ENCODE data around the gene AXL.
"Not testable (repeated sequence)": the region's sequence is repeated elsewhere in the genome, so short reads cannot be mapped to it uniquely, and the experiment has no call there.

The AXL gene

DNA sequence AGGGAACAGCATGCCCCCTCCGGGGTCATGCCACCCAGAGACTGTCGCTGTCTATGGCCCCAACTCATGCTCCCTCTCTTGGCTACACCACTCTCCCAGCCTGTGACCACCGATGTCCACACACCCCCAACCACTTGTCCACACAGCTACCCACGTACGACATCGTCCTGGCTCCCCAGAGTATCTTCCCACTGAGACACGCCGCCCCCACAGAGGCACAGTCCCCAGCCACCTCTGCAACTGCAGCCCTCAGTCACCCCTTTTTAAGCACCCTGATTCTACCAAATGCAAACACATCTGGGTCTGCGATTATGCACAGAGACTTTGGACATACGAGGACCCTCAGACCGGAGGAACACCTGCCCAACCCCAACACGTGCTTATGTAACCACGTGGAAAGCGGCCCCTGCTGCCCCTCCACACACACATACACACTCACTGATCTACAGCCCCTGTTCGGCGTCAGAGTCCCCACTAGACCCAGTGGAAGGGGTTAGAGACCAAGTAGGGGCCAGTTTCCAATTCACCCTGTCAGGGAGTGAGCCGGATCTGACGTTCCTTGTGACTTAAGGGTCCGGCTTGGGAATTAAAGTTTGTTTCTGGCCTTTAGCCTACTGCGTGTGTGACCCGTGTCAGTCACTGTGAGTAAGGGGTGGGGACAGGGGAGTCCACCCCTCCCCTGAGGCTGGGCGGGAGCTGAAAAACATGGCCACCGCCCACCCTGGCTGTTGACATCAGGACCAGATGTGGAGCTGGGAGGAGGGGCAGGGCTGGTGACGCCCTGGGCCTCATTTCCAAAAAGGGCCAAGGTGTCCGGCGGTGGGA, 11.9 kb upstream of the AXL start:
- no peak for DNase-seq (ENCODE audit: low spot score)

DNA sequence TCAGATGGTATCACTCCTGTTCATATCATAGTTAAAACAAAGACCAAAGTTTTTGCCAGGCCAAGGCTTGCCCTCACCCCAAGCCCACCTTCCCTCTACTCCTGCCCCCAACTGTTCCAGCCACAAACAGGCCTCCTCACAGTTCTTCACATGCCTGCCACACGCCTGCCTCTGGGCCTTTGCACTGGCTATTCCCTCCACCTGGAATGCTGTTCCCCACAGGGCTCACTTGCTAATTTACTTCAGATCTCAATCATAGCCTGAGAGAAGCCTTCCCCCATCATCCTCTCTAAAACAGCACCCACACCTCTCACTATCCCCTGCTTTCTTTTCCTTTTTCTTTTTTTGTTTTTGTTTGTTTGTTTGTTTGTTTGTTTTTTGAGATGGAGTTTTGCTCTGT, 4.9 kb upstream of the AXL start:
- DNase-seq (ENCODE audit: low spot score): no peak

DNA sequence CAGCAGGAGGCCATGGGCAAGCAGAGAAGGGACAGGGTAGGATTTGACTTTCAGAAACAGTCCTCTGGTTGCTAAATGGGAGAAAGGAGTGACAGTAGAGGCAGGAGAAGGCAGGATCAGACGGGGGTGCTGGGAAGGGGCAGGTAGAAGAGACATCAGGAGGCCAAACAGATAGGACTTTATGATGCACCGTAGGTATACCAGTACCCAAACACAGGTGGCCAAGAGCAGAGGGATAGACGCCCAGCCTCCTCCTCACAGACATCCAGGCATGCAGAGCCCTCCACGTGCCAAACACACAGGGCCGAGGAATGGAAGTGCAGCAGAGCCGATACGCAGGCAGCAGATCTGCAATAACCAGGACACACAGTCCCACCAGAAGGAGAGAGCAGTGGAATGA, 1.3 kb upstream of the AXL start:
- DNase-seq (ENCODE audit: low spot score): no peak

DNA sequence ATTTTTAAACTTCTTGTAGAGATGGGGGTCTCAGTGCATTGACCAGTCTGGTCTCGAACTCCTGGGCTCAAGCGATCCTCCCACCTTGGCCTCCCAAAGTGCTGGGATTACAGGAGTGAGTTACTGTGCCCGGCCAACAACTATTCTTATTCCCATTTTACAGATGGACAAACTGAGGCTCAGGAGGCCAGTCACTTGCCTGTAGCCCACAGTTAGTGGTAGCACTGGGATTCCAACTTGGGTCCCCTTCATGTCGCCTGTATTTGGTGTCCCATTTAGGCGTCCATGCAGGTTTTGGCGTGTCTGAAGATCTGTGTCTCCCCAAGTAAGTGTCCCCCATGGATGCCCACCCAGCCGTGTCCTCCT, 791 bp upstream of the AXL start:
- DNase-seq (ENCODE audit: low spot score): no peak

DNA sequence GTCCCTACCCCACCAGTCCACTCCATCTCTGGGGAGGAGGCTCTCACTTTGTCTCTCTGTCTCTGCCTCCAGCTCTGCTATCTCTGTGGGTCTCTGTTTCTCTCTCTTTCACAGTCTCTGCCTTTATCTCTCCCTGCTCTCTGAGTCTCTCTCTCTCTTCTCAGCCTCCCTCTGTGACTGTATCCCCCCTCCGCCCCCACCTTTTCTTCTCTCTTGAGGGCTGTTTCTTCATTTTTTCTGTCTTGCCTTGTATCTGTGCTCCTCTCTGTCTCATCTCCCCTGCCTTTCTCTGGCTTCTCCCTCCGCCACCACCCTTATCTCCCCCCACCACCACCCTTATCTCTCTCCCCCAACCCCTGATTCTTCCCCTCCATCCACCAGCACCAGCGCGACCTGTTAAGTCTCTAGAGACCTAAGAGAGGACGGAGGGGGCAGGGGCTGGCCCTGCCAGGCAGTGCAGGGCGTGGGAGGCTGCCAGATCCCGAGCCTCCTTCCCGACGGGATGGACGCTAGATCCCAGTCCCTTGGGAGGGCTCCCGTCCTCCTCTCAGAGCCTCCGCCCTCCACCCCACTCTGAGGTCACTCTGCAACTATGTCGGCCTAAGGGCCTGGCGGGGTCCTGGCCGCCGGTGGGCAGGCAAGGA, 1.0 kb downstream of the AXL start:
- no peak for DNase-seq (ENCODE audit: low spot score)

DNA sequence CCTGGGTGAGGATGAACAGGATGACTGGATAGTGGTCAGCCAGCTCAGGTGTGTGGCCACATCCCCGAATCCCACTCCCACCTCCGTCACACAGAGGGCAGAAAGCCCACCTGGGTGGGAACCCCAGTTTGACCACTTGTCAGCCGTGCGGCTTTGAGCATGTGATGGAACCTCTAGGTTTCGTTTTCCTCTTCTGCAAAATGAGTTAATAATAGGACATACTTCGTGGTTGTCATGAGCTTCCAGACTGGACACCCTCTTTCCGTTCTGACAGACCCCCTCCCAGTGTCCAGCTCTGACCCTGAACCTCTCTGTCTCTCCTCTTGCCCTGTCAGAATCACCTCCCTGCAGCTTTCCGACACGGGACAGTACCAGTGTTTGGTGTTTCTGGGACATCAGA, 1.8 kb downstream of the AXL start:
- DNase-seq (ENCODE audit: low spot score): no peak

DNA sequence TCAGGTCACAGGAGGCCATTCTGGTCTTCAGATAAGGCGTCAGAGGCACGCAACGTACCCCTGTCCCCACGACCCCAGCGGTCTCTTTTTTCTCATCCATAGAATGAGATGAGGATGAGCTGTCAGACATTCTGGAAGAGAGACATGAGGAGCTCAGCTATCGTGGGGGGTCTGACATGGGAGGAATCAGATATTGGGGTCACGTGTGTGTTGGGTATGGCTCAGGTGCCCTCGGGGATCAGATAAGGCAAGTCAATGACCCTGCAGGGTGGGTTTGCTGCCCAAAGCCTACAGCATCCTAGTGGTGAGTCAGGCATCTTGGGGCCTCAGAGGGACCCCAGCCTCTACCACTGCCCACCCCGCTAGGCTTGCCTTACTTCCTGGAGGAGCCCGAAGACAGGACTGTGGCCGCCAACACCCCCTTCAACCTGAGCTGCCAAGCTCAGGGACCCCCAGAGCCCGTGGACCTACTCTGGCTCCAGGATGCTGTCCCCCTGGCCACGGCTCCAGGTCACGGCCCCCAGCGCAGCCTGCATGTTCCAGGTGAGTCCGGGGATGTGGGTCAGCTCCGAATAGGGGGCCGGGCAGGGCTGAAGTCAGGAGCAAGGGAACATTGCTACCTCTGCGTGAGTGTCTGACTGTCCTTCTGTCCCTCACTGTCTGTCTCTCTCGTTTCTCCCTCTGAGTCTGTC, 2.6 kb downstream of the AXL start:
- DNase-seq (ENCODE audit: low spot score): no peak

DNA sequence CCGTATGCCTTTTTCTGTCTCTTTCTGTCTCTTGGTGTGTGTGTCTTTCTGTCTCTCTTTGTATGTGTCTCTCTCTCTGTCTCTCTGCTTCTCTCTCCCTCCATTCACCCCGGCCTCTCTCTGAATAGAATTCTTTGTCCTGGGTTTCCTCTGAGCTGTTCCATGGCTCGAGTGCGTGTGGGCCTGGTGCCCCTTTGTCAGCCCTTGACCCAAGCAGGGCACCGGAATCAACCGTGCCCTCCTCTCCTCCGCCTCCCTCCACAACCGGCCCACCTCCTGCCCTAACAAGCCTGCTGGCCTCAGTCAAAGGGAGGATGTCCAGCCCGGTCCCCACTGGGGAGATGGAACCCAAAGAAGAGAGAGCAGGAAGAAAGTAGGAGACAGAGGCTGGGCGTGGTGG, 3.2 kb downstream of the AXL start:
- no peak for DNase-seq (ENCODE audit: low spot score)

DNA sequence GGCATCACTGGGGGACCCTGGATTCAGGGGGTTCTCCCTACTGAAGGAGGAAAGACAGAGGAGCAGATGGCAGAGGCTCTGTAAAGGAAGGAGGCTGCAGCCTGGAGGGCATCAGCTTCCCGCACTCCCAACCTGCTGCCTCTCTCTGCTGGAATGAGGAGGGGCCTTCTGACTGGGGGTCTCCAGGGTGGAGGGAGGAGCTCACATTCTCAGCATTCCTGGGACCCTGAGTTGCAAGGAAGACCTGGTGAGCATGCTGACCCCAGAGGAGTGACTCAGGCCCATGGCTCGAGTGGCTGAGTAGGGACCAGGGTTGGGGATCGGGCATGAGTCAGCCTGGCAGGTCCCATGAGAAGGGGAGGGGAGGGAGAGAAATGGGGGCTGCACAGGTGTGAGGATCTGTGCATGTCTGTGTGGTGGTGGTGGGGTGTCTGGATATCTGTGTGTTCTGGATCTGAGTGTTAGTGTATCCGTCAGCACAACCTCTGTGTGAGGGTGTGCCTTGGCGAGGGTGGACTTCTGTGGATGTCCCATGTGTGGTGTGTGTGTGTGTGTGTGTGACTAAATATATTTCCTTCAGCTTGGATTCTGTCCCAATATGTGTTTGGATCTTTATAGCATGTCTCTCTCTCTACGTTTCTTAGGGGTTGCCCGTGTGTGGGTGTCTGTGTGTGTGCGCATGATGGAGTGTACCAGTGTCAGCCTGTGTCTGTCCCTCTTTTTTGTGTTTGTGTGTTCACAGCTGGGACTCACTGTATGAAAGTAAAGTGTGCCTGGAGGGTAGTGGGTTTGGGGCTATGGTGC, 4.6 kb downstream of the AXL start:
- no peak for DNase-seq (ENCODE audit: low spot score)

DNA sequence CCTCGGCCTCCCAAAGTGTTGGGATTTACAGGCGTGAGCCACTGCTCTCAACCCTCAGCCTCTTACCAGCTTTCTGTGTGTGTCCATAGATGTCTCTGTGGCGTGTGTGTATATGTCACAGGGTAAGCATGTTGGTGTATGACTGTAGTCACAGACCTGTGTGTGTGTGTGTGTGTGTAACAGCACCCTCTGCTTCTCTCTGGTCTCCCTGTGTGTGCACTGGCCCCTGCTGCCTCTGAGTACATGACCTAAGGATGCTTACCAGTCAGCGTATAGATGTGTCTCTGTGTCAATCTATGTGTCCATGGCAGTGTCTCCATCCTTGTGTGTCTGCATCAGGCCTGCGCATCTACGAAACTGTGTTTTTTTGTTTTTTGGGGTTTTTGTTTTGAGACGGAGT, 5.6 kb downstream of the AXL start:
- DNase-seq (ENCODE audit: low spot score): no peak

DNA sequence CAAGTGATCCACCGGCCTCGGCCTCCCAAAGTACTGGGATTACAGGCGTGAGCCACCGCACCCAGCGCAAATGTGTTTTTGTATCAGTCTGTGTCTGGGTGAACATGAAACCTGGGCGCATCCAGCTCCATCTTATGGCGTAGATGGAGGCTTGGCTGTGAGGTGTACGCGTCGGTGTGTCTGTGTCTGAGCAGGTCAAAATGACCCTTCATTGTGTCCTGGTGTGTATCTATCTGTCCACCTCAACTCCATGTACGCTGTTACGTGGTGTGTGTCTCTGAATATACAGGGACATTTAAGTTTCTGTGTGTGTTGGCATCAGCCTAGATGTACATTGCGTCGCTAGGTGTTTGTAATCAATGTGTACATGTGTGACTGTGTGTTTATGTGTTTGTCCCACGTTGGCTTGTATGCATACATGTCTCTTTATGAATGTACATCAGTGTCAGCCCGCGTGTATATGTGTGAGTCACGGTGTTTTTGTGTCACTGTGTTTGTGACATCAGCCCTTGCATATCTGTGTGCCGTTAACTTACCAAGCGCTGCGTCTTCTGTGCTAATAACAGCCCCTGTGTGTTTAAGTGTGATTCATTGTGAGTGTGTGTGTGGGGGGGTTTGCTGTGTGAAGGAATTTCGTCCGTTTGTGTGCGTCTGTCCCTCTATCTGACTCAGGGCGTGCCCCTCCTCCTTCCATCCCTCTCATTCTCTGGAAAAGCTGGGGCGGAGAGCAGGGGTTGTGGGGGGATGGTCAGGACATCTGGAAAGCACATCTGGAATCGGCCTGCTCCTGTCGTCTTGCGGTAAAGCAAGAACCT, 6.4 kb downstream of the AXL start:
- peak; percentile 3 for DNase-seq (ENCODE audit: low spot score)

DNA sequence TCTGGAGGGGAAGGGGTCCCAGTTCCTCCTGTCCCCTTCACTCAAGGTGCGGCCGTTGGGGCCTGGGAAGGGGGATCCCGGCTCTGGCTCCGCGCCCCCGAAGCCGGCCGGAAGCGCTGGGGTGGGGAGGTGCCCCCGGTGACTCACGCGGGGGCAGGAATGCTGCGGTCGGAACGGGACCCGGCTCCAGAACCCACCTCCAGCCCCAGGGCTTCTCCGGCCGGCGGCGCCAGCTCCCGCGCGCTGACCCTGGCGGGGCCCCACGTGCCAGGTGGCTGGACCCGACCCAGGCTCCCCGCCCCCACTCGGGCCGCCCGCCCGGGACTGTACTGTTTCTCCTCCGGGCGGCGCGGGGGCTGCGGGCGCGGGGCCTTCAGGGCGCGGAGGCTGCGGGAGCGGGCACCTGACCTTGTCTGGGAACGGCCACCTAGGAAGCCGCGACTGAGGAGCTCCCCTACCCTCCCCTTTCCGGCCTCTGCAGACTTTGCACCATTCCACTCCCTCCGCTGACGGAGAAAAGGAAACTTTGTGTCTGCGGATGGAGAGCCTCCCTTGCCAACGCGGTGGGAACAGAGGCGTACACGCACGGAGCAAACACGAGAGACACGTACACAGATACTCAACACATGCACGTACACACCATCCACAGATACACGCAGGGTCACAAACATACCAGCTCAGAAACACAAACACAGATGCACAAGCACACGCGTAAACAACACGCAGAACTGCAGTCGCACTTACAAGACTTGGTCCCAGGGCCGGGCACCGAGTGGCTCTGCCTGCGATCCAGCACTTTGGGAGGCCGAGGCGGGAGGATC, 7.2 kb downstream of the AXL start:
- peak; percentile 19 for DNase-seq (ENCODE audit: low spot score)

DNA sequence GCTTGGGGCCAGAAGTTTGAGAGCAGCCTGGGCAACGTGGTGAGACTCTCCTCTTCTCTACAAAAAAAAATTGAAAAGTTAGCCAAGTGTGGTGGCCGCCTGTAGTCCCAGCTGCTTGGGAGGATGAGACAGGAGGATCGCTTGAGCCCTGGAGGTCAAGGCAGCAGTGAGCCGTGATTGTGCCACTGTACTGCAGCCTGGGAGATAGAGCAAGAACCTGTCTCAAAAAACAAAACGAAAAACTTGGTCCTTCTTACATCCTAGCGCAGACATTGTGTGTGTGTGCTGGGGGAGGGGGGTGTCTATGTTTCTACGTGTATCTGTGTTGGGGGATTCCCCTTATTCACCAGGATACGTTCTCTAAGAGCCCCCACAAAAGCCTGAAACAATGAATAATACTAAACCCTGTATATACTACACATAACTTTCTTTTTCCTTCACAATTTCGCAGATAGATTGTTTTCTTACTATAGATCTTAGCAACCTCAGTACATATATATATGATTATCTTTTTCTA, 7.9 kb downstream of the AXL start:
- no peak for DNase-seq (ENCODE audit: low spot score)

DNA sequence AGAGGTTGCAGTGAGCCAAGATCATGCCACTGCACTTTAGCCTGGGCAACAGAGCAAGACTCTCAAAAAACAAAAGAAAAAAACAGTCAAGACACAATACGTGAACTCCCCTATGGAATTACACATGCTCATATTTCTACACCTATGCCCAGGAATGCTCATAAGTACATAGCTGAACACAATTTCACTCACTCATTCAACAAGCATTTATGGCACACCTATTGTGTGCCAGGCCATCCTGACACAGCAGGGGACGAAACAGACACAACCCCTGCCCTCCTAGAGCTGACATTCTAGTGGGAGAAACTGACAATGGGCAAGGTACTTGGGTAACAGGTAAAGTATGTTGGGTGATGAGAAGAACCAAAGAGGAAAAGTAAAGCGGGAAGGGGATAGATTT, 9.5 kb downstream of the AXL start:
- no peak for DNase-seq (ENCODE audit: low spot score)

DNA sequence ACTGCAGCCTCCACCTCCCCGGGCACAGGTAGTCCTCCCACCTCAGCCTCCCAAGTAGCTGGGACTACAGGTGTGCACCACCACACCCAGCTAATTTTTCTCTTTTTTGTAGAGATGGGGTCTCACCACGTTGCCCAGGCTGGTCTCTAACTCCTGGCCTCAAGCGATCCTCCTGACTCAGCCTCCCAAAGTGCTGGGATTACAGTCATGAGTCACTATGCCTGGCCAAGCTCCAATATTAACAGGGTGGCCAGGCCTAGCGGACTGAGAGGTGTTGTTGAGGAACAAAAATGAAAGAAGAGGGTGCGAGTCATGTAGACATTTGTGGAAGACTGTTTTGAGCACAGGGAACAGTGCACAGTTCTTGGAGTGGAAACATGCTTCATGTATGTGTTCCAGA, 10.3 kb downstream of the AXL start:
- not testable (repeated sequence) for DNase-seq (ENCODE audit: low spot score)

DNA sequence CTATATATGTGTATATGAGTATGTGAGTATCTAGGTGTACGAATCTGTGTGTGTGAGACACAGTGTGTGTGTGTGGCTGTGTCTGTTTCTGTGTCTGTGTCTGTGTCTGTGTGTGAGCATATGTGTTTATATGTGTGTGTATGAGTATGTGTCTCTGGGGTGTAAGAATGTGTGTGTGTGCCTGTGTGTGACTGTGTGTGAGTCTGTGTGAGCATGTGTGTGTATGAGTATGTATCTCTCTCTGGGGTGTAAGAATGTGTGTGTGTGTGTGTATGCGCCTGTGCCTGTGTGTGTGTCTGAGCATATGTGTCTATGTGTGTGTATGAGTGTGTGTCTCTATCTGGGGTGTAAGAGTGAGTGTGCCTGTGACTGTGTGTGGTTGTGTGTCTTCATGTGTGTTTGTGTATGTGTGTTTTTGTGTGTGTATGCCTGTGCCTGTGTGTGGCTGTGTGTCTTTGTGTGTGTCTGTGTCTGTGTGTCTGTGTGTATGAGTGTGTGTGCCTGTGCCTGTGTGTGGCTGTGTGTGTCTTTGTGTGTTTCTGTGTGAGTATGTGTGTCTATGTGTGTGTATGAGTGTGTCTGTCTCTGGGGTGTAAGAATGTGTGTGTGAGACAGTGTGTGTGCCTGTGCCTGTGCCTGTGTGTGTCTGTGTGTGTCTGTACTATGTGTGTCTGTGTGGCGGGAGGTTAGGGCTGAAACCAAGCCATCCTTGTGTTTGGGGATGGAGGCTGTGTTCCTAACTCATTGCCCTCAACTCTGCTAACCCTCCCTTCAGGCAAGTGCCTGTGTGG, 11.2 kb downstream of the AXL start:
- no peak for DNase-seq (ENCODE audit: low spot score)

DNA sequence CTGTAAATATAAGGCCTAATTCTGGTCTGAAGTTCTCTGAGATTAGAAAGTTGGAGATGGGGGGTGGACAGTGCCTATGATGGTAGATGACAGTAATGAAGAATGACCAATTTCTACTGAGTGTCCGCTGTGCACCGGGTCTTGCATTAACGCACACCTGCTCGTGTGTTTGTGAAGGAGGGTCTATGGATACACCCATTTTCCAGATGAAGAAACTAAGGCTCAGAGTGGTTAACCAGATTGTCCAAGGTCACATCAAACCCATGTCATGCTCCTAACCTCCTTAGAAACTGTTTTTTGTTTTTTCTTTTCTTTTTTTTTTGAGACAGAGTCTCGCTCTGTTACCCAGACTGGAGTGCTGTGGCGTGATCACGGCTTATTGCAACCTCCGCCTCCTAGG, 13.7 kb downstream of the AXL start:
- no peak for DNase-seq (ENCODE audit: low spot score)

DNA sequence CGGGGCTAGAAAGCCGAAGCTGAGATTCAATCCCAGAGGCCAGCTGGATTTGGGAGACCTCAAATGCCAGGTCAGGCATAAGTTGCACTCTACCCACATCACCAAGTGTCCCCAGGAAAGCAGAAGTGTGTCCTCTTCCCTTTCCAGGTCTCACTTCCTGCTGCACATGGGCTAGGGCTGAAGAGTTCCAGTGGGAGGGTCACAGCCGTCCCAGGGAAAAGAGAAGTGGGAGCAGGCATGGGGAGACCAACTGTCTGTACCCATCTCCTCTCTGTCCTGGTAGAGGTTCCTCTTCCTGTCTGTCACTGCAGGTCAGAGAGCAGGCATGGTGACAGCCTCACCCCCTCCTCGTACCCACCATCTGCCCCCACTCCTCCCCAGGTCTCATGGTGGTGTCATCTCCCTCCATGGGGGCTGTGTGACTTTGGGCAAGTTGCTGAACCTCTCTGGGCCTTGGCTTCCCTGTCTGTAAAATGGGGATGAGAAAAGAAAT, 14.8 kb downstream of the AXL start:
- DNase-seq (ENCODE audit: low spot score): no peak

DNA sequence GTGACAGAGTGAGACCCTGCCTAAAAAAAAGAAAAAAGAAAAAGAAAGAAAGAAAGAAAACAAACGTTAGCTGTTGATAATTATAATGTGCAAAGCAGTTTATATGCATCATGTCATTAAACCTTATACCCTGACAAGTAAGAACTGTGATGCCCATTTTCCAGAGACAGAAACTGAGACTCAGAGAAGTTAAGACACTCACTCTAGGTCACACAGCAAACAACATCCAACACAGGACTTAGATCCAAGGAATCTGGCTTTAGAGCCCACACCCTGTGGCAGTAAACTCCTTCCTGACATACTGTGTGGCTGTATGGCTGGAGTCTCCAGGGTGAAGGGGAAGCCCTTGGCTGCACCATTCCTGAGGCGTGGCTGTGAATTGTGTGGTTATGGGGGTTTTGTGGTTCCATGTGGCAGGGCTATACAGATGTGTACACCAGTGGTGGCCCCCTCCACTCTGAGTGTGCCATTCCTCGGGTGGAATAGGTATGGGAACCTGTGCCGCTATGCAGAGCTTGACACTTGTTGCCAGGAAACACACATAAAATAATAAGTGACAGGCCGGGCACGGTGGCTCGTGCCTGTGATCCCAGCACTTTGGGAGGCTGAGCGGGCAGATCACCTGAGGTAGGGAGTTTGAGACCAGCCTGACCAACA, 15.6 kb downstream of the AXL start:
- DNase-seq (ENCODE audit: low spot score): no peak
